Measurements from ENCODE around the gene RDH8. TPM values are rescaled to one million over a fixed set of nuclear protein-coding genes. Genes with fewer than 3 reads are reported as not detected.

Gene RDH8
- polyA plus RNA-seq, 1 experiment, result 0.21 TPM

DNA sequence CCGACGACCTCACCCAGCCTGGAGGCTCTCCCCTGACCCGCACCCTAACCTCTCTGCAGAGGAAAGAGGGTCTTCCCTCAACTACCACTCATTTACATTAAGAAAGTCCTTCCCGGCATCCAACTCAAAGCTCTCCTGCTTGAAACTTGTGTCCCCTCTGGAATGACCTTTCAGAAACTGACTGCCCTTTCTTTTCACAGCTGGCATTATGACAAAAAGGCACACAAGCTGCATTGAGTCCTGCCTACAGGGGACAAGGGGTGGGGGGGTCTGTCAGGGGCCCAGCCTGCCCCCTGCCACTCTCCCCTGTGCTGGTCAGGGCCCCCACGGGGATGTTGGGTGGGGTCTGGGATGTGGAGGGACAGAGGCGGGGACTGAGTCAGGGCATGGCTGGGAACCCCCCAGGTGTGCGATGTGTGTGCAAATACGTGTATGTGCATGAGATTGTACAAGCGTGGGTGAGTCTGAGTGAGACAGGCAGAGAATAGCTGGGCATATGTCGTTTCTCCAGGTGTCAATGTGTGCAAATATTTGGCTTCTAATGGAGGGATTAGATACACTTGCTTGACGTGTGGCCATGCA is 5.0 kb upstream of the RDH8 start:
- peaks cover 7% of the 10 kb centered on the region; the same call in 1 of the 2 replicates for H3K27me3 ChIP-seq (ENCODE audit: control insufficient read depth, insufficient read depth, low read length)
- TF ChIP-seq, protein P1, sequence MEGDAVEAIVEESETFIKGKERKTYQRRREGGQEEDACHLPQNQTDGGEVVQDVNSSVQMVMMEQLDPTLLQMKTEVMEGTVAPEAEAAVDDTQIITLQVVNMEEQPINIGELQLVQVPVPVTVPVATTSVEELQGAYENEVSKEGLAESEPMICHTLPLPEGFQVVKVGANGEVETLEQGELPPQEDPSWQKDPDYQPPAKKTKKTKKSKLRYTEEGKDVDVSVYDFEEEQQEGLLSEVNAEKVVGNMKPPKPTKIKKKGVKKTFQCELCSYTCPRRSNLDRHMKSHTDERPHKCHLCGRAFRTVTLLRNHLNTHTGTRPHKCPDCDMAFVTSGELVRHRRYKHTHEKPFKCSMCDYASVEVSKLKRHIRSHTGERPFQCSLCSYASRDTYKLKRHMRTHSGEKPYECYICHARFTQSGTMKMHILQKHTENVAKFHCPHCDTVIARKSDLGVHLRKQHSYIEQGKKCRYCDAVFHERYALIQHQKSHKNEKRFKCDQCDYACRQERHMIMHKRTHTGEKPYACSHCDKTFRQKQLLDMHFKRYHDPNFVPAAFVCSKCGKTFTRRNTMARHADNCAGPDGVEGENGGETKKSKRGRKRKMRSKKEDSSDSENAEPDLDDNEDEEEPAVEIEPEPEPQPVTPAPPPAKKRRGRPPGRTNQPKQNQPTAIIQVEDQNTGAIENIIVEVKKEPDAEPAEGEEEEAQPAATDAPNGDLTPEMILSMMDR (IDR thresholded peaks at IDR 0.05; ENCODE audit: insufficient read depth, low read depth, low read length), result no peak
- ChIA-PET POLR2A (interaction anchor here (0.6 kb wide), 1 partner anchor 98 kb away, joined by 3 read pairs; the partner anchor contains the start of gene PPAN), CTCF (interaction anchor here (0.6 to 2.7 kb wide), 6 partner anchors 8 to 395 kb away, joined by 3 to 16 read pairs (median 4); no protein-coding TSS in a partner anchor)
- DNase-seq (ENCODE audit: low read depth), result no peak
- H3K36me3 ChIP-seq (ENCODE audit: control insufficient read depth, insufficient read depth, low read length), result peaks cover 3% of the 10 kb centered on the region
- no peak overlapping the region for H3K4me3 ChIP-seq (ENCODE audit: low read depth, low read length)

DNA sequence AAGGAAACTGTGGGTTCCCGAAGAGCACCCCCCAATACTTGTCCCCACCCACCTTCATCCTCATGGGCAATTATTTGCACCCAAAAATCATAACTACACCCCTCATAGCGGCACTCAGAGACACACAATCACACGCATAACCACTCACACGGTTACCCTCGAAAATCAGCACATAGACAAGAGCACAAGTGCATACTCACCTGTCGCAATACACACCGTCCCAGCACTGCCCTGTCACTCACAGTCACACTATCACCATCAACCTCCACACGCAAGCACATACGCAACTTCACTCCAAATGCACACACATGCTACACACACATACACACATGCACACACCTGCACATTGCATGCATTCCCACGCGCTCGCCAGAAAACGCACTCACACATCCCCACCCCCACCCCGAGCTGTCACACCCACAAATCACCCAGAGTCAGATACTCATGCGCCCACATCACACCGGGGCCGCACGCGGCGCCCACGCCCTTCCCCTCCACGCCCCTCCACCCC is 3.5 kb upstream of the RDH8 start:
- TF ChIP-seq, protein P1 (IDR thresholded peaks at IDR 0.05; ENCODE audit: insufficient read depth, low read depth, low read length), result no peak

DNA sequence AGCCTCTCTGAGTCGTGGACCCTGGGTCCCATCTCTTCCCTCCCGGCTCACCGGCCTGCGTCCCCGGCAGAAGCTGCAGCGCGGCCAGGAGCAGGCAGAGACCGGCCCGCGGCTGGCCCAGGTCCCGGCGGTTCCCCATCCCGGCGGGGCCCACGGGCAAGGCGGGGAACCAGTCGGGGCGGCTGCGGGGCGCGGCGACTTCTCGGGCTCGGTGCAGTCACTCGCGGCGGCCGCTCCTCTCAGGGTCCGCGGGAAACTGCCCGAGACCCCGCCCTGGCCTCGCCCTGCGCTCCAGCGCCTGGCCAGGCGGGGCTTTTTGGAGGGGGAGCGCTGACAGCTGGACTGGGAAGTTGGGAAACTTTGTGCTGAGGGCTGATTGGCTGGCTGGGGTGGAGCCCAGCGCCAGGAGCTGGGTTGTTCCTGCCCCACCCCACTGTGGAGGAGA is 3.0 kb upstream of the RDH8 start, which contains the start of gene COL5A3:
COL5A3 (minus strand) TSS at position 258 of the 445 bp plus-strand sequence; CDS start at position 139, 119 bp downstream.
- no peaks in the 10 kb centered on the region for H3K36me3 ChIP-seq (ENCODE audit: control insufficient read depth, insufficient read depth, low read length)
- peaks cover 10% of the 10 kb centered on the region; the same call in 1 of the 2 replicates for H3K27me3 ChIP-seq (ENCODE audit: control insufficient read depth, insufficient read depth, low read length)
- ChIA-PET POLR2A (no interaction called here), CTCF (interaction anchor here (1.0 to 4.5 kb wide), 4 partner anchors 10 to 240 kb away, joined by 3 to 32 read pairs (median 4); no protein-coding TSS in a partner anchor)
- no peak for DNase-seq (ENCODE audit: low read depth)
- TF ChIP-seq, protein P1 (IDR thresholded peaks at IDR 0.05; ENCODE audit: insufficient read depth, low read depth, low read length), result no peak
- H3K4me3 ChIP-seq (ENCODE audit: low read depth, low read length), result peak within 1 kb of the TSS; percentile 43

More for the DNA sequence above, 3.5 kb upstream of the RDH8 start:
- CTCF ChIA-PET, result interaction anchor here (1.0 to 4.5 kb wide), 7 partner anchors 10 to 240 kb away, joined by 3 to 32 read pairs (median 4); no protein-coding TSS in a partner anchor
- no peak for DNase-seq (ENCODE audit: low read depth)
- H3K36me3 ChIP-seq (ENCODE audit: control insufficient read depth, insufficient read depth, low read length), result no peaks in the 10 kb centered on the region
- peaks cover 10% of the 10 kb centered on the region; the same call in 1 of the 2 replicates for H3K27me3 ChIP-seq (ENCODE audit: control insufficient read depth, insufficient read depth, low read length)
- peak overlapping the region; percentile 43 for H3K4me3 ChIP-seq (ENCODE audit: low read depth, low read length)
- POLR2A ChIA-PET, result no interaction called here

DNA sequence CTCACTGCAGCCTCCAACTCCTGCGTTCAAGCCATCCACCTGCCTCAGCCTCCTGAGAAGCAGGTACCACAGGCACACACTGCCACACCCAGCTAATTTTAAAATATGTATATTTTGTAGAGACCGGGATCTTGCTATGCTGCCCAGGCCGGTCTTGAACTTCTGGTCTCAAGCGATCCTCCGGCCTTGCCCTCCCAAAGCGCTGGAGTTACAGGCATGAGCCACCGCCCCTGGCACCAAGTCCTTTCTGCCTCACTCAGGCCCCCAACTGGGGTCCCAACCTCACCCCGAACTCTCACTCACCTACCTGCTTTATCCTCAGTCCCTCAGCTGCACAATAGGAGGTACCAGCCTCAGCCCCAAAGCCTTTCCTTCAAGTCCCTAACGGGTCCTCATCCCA is 2.3 kb upstream of the RDH8 start:
- POLR2A ChIA-PET, result interaction anchor here (0.6 kb wide), 1 partner anchor 11 kb away, joined by 8 read pairs; no protein-coding TSS in a partner anchor
- H3K4me3 ChIP-seq (ENCODE audit: low read depth, low read length), result no peak overlapping the region
- no peaks in the 10 kb centered on the region for H3K36me3 ChIP-seq (ENCODE audit: control insufficient read depth, insufficient read depth, low read length)
- DNase-seq (ENCODE audit: low read depth), result no peak
- H3K27me3 ChIP-seq (ENCODE audit: control insufficient read depth, insufficient read depth, low read length), result peaks cover 10% of the 10 kb centered on the region; the same call in 1 of the 2 replicates
- CTCF ChIA-PET, result interaction anchor here (1.0 to 4.5 kb wide), 4 partner anchors 11 to 239 kb away, joined by 3 to 32 read pairs (median 4); no protein-coding TSS in a partner anchor
- TF ChIP-seq, protein P1 (IDR thresholded peaks at IDR 0.05; ENCODE audit: insufficient read depth, low read depth, low read length), result no peak

DNA sequence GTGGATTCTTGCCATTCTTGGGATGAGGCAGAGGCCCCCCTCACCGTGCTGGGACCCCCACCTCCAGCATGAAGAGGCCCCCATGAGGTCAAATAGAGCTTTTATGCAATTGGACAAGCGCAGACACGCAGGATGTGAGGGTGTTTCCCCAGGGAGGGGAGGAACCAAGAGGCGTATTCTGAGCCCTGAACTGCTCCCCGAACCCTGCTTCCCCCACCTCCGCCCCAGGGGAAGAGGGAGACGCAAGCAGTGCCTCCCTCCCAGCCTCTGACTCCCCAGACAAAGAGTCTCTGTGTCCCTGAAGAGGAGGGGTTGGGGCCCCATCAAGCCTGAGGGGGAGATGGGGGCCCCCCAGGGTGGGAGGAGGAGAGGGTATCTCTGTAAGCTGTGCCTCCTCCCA is 1.3 kb upstream of the RDH8 start:
- Histone ChIP-seq H3K27me3 (ENCODE audit: control insufficient read depth, insufficient read depth, low read length) (peaks cover 10% of the 10 kb centered on the region; the same call in 1 of the 2 replicates), H3K4me3 (ENCODE audit: low read depth, low read length) (no peak overlapping the region), H3K36me3 (ENCODE audit: control insufficient read depth, insufficient read depth, low read length) (no peaks in the 10 kb centered on the region)
- ChIA-PET POLR2A (no interaction called here), CTCF (interaction anchor here (1.0 to 4.5 kb wide), 2 partner anchors 11 to 16 kb away, joined by 3 to 32 read pairs; no protein-coding TSS in a partner anchor)
- TF ChIP-seq, protein P1 (IDR thresholded peaks at IDR 0.05; ENCODE audit: insufficient read depth, low read depth, low read length), result no peak
- no peak for DNase-seq (ENCODE audit: low read depth)

Measured in BJ (cell line).